HG02852 (cell line): ENCODE results near the gene PRPF19.

ENCODE experiments used
- ATAC-seq: cut with Tn5 transposase; IDR thresholded peaks from one replicate; pipeline ENCODE4 v1.9.1; 2021; ENCODE audit warnings: mild to moderate bottlenecking, moderate library complexity; ENCODE audit not compliant: unreplicated experiment

Gene PRPF19

GRCh38 chr11:60938500-60938899 is 32.1 kb upstream of the PRPF19 start:
- no peak for ATAC-seq

GRCh38 chr11:60937811-60938210 is 31.4 kb upstream of the PRPF19 start:
- ATAC-seq, result no peak

- ATAC-seq, result no peak
Observed at GRCh38 chr11:60937144-60937527, 30.8 kb upstream of the PRPF19 start.

GRCh38 chr11:60936467-60937143 is 30.2 kb upstream of the PRPF19 start:
- no peak for ATAC-seq

- no peak for ATAC-seq
Observed at GRCh38 chr11:60935676-60936442, 29.5 kb upstream of the PRPF19 start.

GRCh38 chr11:60934790-60935605 is 28.6 kb upstream of the PRPF19 start:
- ATAC-seq, result no peak

- no peak for ATAC-seq
Observed at GRCh38 chr11:60934124-60934789, 27.9 kb upstream of the PRPF19 start.

GRCh38 chr11:60933416-60934123 is 27.2 kb upstream of the PRPF19 start:
- no peak for ATAC-seq

GRCh38 chr11:60932605-60933356 is 26.4 kb upstream of the PRPF19 start:
- ATAC-seq, result no peak

- no peak for ATAC-seq
Observed at GRCh38 chr11:60931917-60932316, 25.5 kb upstream of the PRPF19 start.

GRCh38 chr11:60930394-60930793 is 24.0 kb upstream of the PRPF19 start:
- no peak for ATAC-seq

- ATAC-seq, result no peak
Observed at GRCh38 chr11:60929764-60930163, 23.4 kb upstream of the PRPF19 start.

GRCh38 chr11:60928563-60929001 is 22.2 kb upstream of the PRPF19 start:
- no peak for ATAC-seq

GRCh38 chr11:60927600-60927999 is 21.2 kb upstream of the PRPF19 start:
- ATAC-seq, result no peak

- no peak for ATAC-seq
Observed at GRCh38 chr11:60927061-60927592, 20.7 kb upstream of the PRPF19 start.

GRCh38 chr11:60926500-60926899 is 20.1 kb upstream of the PRPF19 start:
- ATAC-seq, result no peak

GRCh38 chr11:60925868-60926267 is 19.5 kb upstream of the PRPF19 start:
- ATAC-seq, result no peak

GRCh38 chr11:60924906-60925853 is 18.8 kb upstream of the PRPF19 start:
- ATAC-seq, result no peak
